G401 (cell line): ENCODE measurements around the gene AADAT. TPM values are rescaled to one million over a fixed set of nuclear protein-coding genes. Genes with fewer than 3 reads are reported as not detected.

Source experiments
- DNase-seq: peaks from one replicate; pipeline ENCODE4 v3.0.0-alpha.2; 2015; ENCODE audit warnings: low spot score
- in situ Hi-C: cut with HindIII; loops from 2 replicates; pipeline ENCODE4 v1.10.0; 2016; ENCODE audit warnings: low sequenced_read_pairs, mixed read lengths
- total RNA-seq: library from RNA; depleted of rRNA; stranded (reverse); fragments of >200 nt; shearing (Covaris generic); gene quantifications from 2 replicates; pipeline ENCODE4 v1.2.3, GENCODE V29; 2014

The AADAT gene
- total RNA-seq, 1 experiment from 2014 or later, result 3.8 TPM

GRCh38 chr4:170038769-170039168 lies 51.0 kb downstream of the AADAT start:
- in situ Hi-C loops, result loop anchor here (25.0 kb wide), 1 partner anchor 226 kb away; no protein-coding TSS in a partner anchor

GRCh38 chr4:170038232-170038631 lies 51.5 kb downstream of the AADAT start:
- no peak for DNase-seq
- in situ Hi-C loops, result loop anchor here (25.0 kb wide), 1 partner anchor 226 kb away; no protein-coding TSS in a partner anchor

More at GRCh38 chr4:170038769-170039168, 51.0 kb downstream of the AADAT start:
- no peak for DNase-seq

GRCh38 chr4:170037481-170037880 lies 52.3 kb downstream of the AADAT start:
- in situ Hi-C loops, result loop anchor here (25.0 kb wide), 1 partner anchor 225 kb away; no protein-coding TSS in a partner anchor
- no peak for DNase-seq

GRCh38 chr4:170035845-170036244 lies 53.9 kb downstream of the AADAT start:
- in situ Hi-C loops, result loop anchor here (25.0 kb wide), 1 partner anchor 224 kb away; no protein-coding TSS in a partner anchor
- no peak for DNase-seq

GRCh38 chr4:170035231-170035630 lies 54.5 kb downstream of the AADAT start:
- no peak for DNase-seq
- in situ Hi-C loops, result loop anchor here (25.0 kb wide), 1 partner anchor 223 kb away; no protein-coding TSS in a partner anchor

GRCh38 chr4:170033999-170034398 lies 55.8 kb downstream of the AADAT start:
- in situ Hi-C loops, result loop anchor here (25.0 kb wide), 1 partner anchor 222 kb away; no protein-coding TSS in a partner anchor
- DNase-seq, result no peak

- DNase-seq, result no peak
- in situ Hi-C loops, result loop anchor here (25.0 kb wide), 1 partner anchor 218 kb away; no protein-coding TSS in a partner anchor
Observed at GRCh38 chr4:170030121-170030520, 59.6 kb downstream of the AADAT start.

GRCh38 chr4:170027181-170027829 lies 62.5 kb downstream of the AADAT start:
- in situ Hi-C loops, result loop anchor here (25.0 kb wide), 1 partner anchor 215 kb away; no protein-coding TSS in a partner anchor
- peak; percentile 89 for DNase-seq

GRCh38 chr4:170026253-170027021 lies 63.3 kb downstream of the AADAT start, which contains the start of gene MFAP3L:
Gene MFAP3L, minus strand, starts transcription at chr4:170026395. Its CDS starts 20,518 bp downstream, at chr4:170005877.
- in situ Hi-C loops, result loop anchor here (25.0 kb wide), 1 partner anchor 214 kb away; no protein-coding TSS in a partner anchor

GRCh38 chr4:170025523-170026252 lies 64.1 kb downstream of the AADAT start:
- peak; percentile 61 for DNase-seq
- in situ Hi-C loops, result loop anchor here (25.0 kb wide), 1 partner anchor 213 kb away; no protein-coding TSS in a partner anchor

More at GRCh38 chr4:170026253-170027021, 63.3 kb downstream of the AADAT start, which contains the start of gene MFAP3L:
- DNase-seq, result peak; percentile 75

- DNase-seq, result no peak
- in situ Hi-C loops, result no loop called here
Observed at GRCh38 chr4:170022211-170022610, 67.5 kb downstream of the AADAT start.

GRCh38 chr4:170017252-170017651 lies 72.5 kb downstream of the AADAT start:
- DNase-seq, result no peak
- in situ Hi-C loops, result no loop called here

- in situ Hi-C loops, result no loop called here
Observed at GRCh38 chr4:170015285-170015684, 74.5 kb downstream of the AADAT start.

GRCh38 chr4:170014359-170015011 lies 75.3 kb downstream of the AADAT start:
- in situ Hi-C loops, result no loop called here

More at GRCh38 chr4:170015285-170015684, 74.5 kb downstream of the AADAT start:
- peak; percentile 83 for DNase-seq

GRCh38 chr4:170012629-170012958 lies 77.2 kb downstream of the AADAT start:
- in situ Hi-C loops, result no loop called here

More at GRCh38 chr4:170014359-170015011, 75.3 kb downstream of the AADAT start:
- DNase-seq, result peak; percentile 95

GRCh38 chr4:170011921-170012628 lies 77.7 kb downstream of the AADAT start:
- DNase-seq, result peak; percentile 88
- in situ Hi-C loops, result no loop called here

More at GRCh38 chr4:170012629-170012958, 77.2 kb downstream of the AADAT start:
- DNase-seq, result no peak
